ENCODE measurements around the gene TEX53. TPM values are rescaled to one million over a fixed set of nuclear protein-coding genes. Genes with fewer than 3 reads are reported as not detected.

Gene TEX53
- total and polyA plus RNA-seq, 2 donors (not counting 1 experiment from before 2014, with no cell fraction given): not detected

DNA sequence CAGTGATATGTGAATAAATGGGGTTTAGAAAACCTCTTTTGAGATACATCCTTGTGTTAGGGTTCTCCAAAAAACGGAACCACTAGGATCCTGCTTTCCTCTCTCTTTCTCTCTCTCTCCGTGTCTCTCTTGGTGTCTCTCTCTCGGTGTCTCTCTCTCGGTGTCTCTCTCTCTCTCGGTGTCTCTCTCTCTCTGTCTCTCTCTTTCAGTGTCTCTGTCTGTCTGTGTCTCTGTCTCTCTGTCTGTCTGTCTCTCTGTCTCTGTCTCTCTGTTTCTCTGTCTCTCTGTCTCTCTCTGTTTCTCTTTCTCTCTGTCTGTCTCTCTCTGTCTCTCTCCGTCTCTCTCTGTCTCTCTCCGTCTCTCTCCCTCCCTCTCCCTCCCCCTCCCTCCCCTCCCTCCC is 32.2 kb upstream of the TEX53 start:
- CTCF ChIA-PET: no interaction called here
- no peaks in the 10 kb centered on the region for H4K20me1 ChIP-seq (ENCODE audit: control insufficient read depth, insufficient read depth, low read length, poor library complexity, severe bottlenecking)
- no peak overlapping the region for H3K4me2 ChIP-seq (replicated peaks; ENCODE audit: low read depth, low read length, poor library complexity, severe bottlenecking)
- no peak overlapping the region for H3K27ac Mint-ChIP-seq
- H3K9me3 ChIP-seq (ENCODE audit: control extremely low read depth in 1 of 3, control insufficient read depth in 2 of 3, insufficient read depth in 1 of 3, low read length in 2 of 3): no peaks in the 10 kb centered on the region
- H3K9me3 Mint-ChIP-seq (ENCODE audit: insufficient read depth): no peaks in the 10 kb centered on the region
- no peak for ATAC-seq (ENCODE audit: low read depth)
- peaks cover 6% of the 10 kb centered on the region for H3K4me1 Mint-ChIP-seq
- H3K4me1 ChIP-seq (ENCODE audit: control insufficient read depth in 2 of 2, insufficient read depth in 2 of 2, low read length in 2 of 2): no peaks in the 10 kb centered on the region
- no peak overlapping the region for H2AFZ ChIP-seq (ENCODE audit: insufficient read depth, low read depth, low read length, poor library complexity, severe bottlenecking)
- H3K27ac ChIP-seq (ENCODE audit: low read length in 2 of 2): no peak overlapping the region
- peaks cover 26% of the 10 kb centered on the region for H3K27me3 Mint-ChIP-seq
- no peak overlapping the region for H3K4me3 ChIP-seq (ENCODE audit: control extremely low read depth in 1 of 5, extremely low read depth in 1 of 5, insufficient read depth in 1 of 5, low read depth in 2 of 5, low read length in 4 of 5)
- intact Hi-C loops (cut with micrococcal nuclease): no loop called here
- POLR2A ChIA-PET: no interaction called here
- DNase-seq: no peak
- TF ChIP-seq, protein P1, sequence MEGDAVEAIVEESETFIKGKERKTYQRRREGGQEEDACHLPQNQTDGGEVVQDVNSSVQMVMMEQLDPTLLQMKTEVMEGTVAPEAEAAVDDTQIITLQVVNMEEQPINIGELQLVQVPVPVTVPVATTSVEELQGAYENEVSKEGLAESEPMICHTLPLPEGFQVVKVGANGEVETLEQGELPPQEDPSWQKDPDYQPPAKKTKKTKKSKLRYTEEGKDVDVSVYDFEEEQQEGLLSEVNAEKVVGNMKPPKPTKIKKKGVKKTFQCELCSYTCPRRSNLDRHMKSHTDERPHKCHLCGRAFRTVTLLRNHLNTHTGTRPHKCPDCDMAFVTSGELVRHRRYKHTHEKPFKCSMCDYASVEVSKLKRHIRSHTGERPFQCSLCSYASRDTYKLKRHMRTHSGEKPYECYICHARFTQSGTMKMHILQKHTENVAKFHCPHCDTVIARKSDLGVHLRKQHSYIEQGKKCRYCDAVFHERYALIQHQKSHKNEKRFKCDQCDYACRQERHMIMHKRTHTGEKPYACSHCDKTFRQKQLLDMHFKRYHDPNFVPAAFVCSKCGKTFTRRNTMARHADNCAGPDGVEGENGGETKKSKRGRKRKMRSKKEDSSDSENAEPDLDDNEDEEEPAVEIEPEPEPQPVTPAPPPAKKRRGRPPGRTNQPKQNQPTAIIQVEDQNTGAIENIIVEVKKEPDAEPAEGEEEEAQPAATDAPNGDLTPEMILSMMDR (IDR thresholded peaks at IDR 0.05): no peak
- no peak for TF ChIP-seq EZH2 (IDR thresholded peaks at IDR 0.05; ENCODE audit: borderline replicate concordance, insufficient read depth, low read depth, low read length, poor library complexity, severe bottlenecking)
- no peaks in the 10 kb centered on the region for H3K79me2 ChIP-seq (ENCODE audit: control insufficient read depth, insufficient read depth, low read length)
- 89% methylated on average over 7 of the region's 7 CpGs for WGBS (ENCODE audit: insufficient coverage)
- H3K36me3 ChIP-seq (replicated peaks in 1 of 2; ENCODE audit: control extremely low read depth in 1 of 2, control insufficient read depth in 1 of 2, extremely low read depth in 1 of 2, insufficient read depth in 2 of 2, low read length in 1 of 2): no peaks in the 10 kb centered on the region
- peaks cover 0 to 6% (median 4%) of the 10 kb centered on the region in 4 experiments for H3K27me3 ChIP-seq (replicated peaks in 1 of 4; ENCODE audit: control extremely low read depth in 1 of 4, control insufficient read depth in 3 of 4, insufficient read depth in 4 of 4, low read length in 3 of 4)
- no peak overlapping the region for H3K9ac ChIP-seq (ENCODE audit: low read length)
- no peak overlapping the region for H3K4me3 Mint-ChIP-seq

DNA sequence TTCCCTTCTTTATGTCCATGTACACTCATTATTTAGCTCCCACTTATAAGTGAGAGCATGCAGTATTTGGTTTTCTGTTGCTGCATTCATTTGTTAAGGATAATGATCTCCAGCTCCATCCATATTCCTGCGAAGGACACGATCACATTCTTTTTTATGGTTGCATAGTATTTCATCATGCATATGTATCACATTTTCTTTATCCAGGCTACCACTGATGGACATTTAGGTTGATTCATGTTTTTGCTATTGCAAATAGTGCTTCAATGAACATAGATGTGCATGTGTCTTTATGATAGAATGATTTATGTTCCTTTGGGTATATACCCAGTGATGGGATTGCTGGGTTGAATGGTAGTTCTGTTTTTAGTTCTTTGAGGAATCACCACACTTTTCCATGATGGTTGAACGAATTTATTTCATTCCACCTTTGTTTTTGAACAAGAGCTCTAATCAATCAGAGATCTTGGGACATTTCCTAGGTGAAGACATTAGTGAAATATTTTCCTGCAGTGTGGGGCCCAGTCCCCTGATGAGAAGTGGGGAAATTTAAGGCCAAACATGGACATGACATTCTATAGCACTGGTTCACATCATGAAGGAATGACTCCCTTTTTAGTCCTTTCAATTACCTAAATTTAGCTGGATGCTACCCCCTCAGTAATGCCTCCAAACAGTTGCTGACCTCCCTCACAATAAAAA is 31.5 kb upstream of the TEX53 start:
- no peaks in the 10 kb centered on the region for H3K9me3 ChIP-seq (ENCODE audit: control extremely low read depth in 1 of 3, control insufficient read depth in 2 of 3, insufficient read depth in 1 of 3, low read length in 2 of 3)
- peaks cover 6% of the 10 kb centered on the region for H3K4me1 Mint-ChIP-seq
- no peaks in the 10 kb centered on the region for H3K4me1 ChIP-seq (ENCODE audit: control insufficient read depth in 2 of 2, insufficient read depth in 2 of 2, low read length in 2 of 2)
- H3K79me2 ChIP-seq (ENCODE audit: control insufficient read depth, insufficient read depth, low read length): no peaks in the 10 kb centered on the region
- no peak for TF ChIP-seq EZH2 (IDR thresholded peaks at IDR 0.05; ENCODE audit: borderline replicate concordance, insufficient read depth, low read depth, low read length, poor library complexity, severe bottlenecking)
- TF ChIP-seq, protein P1 (IDR thresholded peaks at IDR 0.05): no peak
- WGBS (ENCODE audit: insufficient coverage): no CpG with 5 or more reads among the region's 3 CpGs
- H4K20me1 ChIP-seq (ENCODE audit: control insufficient read depth, insufficient read depth, low read length, poor library complexity, severe bottlenecking): no peaks in the 10 kb centered on the region
- H3K27ac ChIP-seq (ENCODE audit: low read length in 2 of 2): no peak overlapping the region
- no peak overlapping the region for H3K9ac ChIP-seq (ENCODE audit: low read length)
- no peaks in the 10 kb centered on the region for H3K36me3 ChIP-seq (replicated peaks in 1 of 2; ENCODE audit: control extremely low read depth in 1 of 2, control insufficient read depth in 1 of 2, extremely low read depth in 1 of 2, insufficient read depth in 2 of 2, low read length in 1 of 2)
- H3K27me3 ChIP-seq (replicated peaks in 1 of 4; ENCODE audit: control extremely low read depth in 1 of 4, control insufficient read depth in 3 of 4, insufficient read depth in 4 of 4, low read length in 3 of 4): peaks cover 0 to 2% (median 1%) of the 10 kb centered on the region in 4 experiments
- no peak overlapping the region for H3K4me3 Mint-ChIP-seq
- ChIA-PET POLR2A (no interaction called here), CTCF (interaction anchor here (0.9 to 1.6 kb wide), 3 partner anchors 9 to 327 kb away, joined by 3 to 7 read pairs (median 3); no protein-coding TSS in a partner anchor)
- peaks cover 19% of the 10 kb centered on the region for H3K27me3 Mint-ChIP-seq
- H3K4me2 ChIP-seq (replicated peaks; ENCODE audit: low read depth, low read length, poor library complexity, severe bottlenecking): no peak overlapping the region
- intact Hi-C loops (cut with micrococcal nuclease): no loop called here
- H3K9me3 Mint-ChIP-seq (ENCODE audit: insufficient read depth): no peaks in the 10 kb centered on the region
- no peak for DNase-seq
- H3K4me3 ChIP-seq (ENCODE audit: control extremely low read depth in 1 of 5, extremely low read depth in 1 of 5, insufficient read depth in 1 of 5, low read depth in 2 of 5, low read length in 4 of 5): no peak overlapping the region
- no peak overlapping the region for H3K27ac Mint-ChIP-seq
- ATAC-seq (ENCODE audit: low read depth): no peak
- no peak overlapping the region for H2AFZ ChIP-seq (ENCODE audit: insufficient read depth, low read depth, low read length, poor library complexity, severe bottlenecking)
